DMS 273 (cell line): Measurements from ENCODE around the gene SOCS3.

Experiments used
- DNase-seq: peaks from one replicate; lab custom pipeline; 2025; ENCODE audit not compliant: unreplicated experiment; lab: John Stamatoyannopoulos, UW

Gene SOCS3

GRCh38 chr17:78391051-78391431 lies 31.2 kb upstream of the SOCS3 start:
- DNase-seq: no peak

- peak; percentile 96 for DNase-seq
Observed at GRCh38 chr17:78390241-78391050, 30.6 kb upstream of the SOCS3 start.

GRCh38 chr17:78387977-78388941 lies 28.4 kb upstream of the SOCS3 start:
- DNase-seq: no peak

- no peak for DNase-seq
Observed at GRCh38 chr17:78384479-78385175, 24.8 kb upstream of the SOCS3 start.

GRCh38 chr17:78383725-78384471 lies 24.0 kb upstream of the SOCS3 start:
- DNase-seq: no peak

- DNase-seq: no peak
Observed at GRCh38 chr17:78381601-78382232, 21.8 kb upstream of the SOCS3 start.

GRCh38 chr17:78380370-78380769 lies 20.5 kb upstream of the SOCS3 start:
- no peak for DNase-seq

- DNase-seq: no peak
Observed at GRCh38 chr17:78379131-78379491, 19.2 kb upstream of the SOCS3 start.

GRCh38 chr17:78378225-78379130 lies 18.6 kb upstream of the SOCS3 start, which contains the start of gene PGS1:
TSS of gene PGS1 (plus strand) at chr17:78378649. CDS start at chr17:78378666, 17 bp downstream.
- peak; percentile 91 for DNase-seq

- no peak for DNase-seq
Observed at GRCh38 chr17:78377858-78378224, 18.0 kb upstream of the SOCS3 start.

GRCh38 chr17:78376161-78376560 lies 16.3 kb upstream of the SOCS3 start:
- DNase-seq: no peak

- DNase-seq: no peak
Observed at GRCh38 chr17:78375401-78376151, 15.7 kb upstream of the SOCS3 start.

- no peak for DNase-seq
Observed at GRCh38 chr17:78374631-78375274, 14.9 kb upstream of the SOCS3 start.

GRCh38 chr17:78374189-78374588 lies 14.3 kb upstream of the SOCS3 start:
- DNase-seq: no peak

GRCh38 chr17:78372841-78373240 lies 13.0 kb upstream of the SOCS3 start:
- no peak for DNase-seq

- DNase-seq: peak; percentile 37
Observed at GRCh38 chr17:78371056-78371455, 11.2 kb upstream of the SOCS3 start.

- no peak for DNase-seq
Observed at GRCh38 chr17:78369791-78370381, 10.0 kb upstream of the SOCS3 start.
